LNCAP (cell line): ENCODE data around the gene MRPS27.

Source experiments
- TF ChIP-seq, protein P1 (sequence below): fragments of 450-650 bp; IDR thresholded peaks from 2 replicates; pipeline ENCODE4 v1.5.1; 2017; ENCODE audit warnings: mild to moderate bottlenecking

MRPS27 gene

DNA sequence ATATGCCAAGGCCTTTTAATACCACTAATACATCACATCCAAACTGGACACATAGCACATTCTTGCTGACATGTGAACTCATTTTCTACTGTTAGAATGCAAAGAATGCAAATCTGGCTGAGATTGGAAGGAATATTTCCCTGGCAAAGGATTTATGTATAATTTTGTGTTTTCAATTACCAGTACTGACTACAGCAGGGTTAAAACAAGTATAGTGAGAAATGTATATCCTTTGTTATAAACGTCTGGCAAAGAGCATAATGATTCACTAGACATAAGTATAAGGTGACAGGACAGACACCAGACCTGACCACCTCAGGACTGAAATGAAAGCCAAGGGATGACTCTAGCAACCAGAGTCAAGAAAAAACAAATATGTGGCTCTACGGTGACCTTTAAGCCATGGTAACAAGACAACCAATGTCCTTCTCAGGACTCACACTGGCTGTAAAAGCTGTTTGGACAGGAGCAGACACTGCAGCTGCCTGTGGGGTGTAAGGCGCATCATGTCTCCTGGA, 95.0 kb downstream of the MRPS27 start:
- TF ChIP-seq, protein P1, sequence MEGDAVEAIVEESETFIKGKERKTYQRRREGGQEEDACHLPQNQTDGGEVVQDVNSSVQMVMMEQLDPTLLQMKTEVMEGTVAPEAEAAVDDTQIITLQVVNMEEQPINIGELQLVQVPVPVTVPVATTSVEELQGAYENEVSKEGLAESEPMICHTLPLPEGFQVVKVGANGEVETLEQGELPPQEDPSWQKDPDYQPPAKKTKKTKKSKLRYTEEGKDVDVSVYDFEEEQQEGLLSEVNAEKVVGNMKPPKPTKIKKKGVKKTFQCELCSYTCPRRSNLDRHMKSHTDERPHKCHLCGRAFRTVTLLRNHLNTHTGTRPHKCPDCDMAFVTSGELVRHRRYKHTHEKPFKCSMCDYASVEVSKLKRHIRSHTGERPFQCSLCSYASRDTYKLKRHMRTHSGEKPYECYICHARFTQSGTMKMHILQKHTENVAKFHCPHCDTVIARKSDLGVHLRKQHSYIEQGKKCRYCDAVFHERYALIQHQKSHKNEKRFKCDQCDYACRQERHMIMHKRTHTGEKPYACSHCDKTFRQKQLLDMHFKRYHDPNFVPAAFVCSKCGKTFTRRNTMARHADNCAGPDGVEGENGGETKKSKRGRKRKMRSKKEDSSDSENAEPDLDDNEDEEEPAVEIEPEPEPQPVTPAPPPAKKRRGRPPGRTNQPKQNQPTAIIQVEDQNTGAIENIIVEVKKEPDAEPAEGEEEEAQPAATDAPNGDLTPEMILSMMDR: no peak

DNA sequence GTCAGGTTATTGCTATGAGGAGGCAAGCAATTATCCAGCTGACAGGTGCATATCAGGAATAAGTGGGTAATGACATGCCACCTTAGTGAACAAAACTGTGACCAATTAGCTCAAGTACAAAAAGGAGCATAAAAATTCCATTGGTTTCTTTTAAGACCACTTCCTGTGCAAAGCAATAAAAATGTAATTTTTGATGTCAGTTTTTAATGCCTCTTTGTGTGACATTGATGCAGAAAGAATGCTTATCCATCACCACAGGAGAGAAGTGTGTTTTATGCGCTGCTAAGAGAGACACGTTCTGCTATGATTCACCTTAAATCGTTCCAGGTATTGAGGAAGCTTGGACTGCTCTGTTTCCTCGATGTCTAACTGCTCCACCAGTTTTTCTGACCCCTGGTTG, 96.7 kb downstream of the MRPS27 start:
- TF ChIP-seq, protein P1: no peak

DNA sequence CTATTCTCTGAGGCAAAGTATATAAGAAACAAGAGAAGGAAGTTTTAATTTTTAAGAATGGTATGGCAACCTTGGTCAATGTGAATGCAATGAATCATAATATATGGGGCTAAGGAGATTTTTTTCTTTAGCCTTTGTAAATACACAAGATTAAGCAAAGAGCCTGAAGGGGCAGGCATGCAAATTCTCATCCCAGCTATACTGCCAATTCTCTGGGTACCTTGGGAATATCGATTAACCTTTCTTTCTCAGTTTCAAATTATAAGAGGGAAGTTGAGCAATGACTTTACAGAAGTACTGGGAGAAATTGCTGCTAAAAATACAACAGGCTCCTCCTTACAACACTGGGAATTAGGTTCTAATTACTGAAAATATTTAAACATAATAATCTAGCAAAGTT, 97.5 kb downstream of the MRPS27 start:
- TF ChIP-seq, protein P1: no peak

DNA sequence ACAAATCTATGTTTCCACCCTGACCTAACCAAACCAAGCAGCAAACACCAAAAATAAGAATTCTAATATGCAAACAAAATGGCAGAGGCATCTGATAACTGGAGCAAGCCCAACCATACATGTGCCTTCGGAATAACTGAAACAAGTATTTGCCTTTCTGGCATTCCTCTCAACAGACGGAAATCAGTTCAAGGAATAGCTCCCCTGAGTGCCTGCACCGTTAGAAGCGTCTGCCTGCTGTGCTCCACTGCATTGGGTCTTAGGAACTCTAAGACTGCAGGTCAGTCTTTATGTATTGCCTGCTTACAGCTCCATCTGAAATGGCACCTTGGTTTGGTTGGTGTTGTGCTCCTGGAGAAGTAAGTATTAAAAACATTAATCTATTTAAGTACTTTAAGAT, 98.5 kb downstream of the MRPS27 start:
- TF ChIP-seq, protein P1: no peak

DNA sequence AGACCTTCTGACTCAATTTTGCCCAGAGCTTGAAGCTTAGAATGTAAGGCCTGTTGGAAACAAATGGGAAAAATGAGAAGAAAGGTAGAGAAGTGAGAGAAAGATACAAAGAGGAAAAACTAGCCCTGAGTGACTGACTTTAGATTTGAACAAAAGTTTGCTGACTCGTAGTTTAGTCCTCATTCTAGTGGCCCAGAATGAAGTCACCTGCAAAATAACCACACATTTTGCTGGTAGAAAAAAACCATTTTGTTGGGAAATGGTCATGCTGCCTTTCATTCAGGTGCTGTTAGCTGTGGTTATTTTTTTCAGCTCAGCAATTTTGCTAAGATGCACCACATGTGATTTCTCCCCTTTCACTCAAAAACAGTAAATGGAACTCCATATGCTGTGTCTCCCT, 98.9 kb downstream of the MRPS27 start:
- TF ChIP-seq, protein P1: no peak

DNA sequence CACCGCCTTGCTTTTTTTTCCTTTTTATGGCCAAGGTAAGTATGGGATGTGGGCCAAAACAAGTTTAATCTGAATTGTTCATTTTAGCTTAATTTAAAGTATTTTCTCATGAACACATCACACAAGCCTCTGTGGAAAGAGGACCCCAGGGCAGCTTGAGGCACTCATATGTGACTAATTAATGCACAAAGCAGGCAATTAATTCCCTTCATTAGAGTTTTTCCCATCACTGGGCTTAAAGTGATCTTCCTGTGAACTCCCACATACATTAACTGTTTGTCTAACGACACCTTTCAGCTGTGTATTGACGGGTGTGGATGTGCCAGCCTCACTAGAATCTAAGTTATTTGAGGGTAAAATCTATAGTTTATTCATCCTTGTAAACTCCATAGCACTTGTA, 103.3 kb downstream of the MRPS27 start:
- TF ChIP-seq, protein P1: no peak

DNA sequence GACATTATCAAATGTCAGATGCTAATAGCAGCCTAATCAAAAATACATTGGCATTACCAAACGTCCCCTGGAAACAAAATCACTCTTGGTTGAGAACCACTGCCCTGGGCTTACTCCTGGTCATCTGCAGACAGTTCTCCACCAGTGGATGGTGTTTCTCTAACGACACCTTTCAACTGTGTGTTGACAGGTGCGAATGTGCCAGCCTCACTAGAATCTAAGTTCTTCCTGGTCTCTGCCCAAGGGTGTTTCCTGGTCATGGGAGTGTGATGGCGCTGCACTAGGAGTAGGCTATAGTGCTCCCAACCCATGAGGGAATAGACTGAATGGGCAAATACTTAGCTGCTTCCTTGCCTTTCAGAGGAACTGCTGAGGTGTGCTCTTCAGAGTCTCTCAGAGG, 105.9 kb downstream of the MRPS27 start:
- TF ChIP-seq, protein P1: no peak

DNA sequence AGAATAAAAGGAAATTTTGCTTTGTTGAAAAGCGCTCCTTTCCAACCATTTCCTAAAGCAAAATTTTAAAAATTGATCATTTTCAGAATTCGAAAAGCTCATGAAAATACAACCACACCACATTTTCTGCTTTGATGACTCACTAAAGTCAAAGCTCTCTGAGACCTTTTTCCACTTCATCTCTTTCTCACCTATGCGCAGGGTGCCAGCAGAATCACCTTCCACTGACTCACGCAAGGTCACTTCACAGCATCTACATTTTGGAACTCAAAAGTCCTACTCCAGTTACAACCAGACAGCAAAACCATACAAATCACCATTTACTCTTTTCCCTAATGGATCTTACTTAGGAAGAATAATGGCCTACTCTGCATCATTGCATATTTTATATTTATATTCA, 106.6 kb downstream of the MRPS27 start:
- TF ChIP-seq, protein P1: no peak
